ENCODE data around the gene CLECL1.
A peak's percentile ranks its signal among the peaks of the same experiment; 100 is the strongest.

The CLECL1 gene

GRCh38 chr12:9732921-9733461 lies at the start of gene CLECL1:
Gene CLECL1 (minus strand): TSS chr12:9733097.
- DNase-seq (ENCODE audit: low read depth in 1 of 2, low spot score in 1 of 2), result no peak

- DNase-seq (ENCODE audit: low read depth in 1 of 2, low spot score in 1 of 2), result no peak
Observed at GRCh38 chr12:9781360-9781759, 48.5 kb upstream of the CLECL1 start.

- no peak for DNase-seq (ENCODE audit: low read depth in 1 of 2, low spot score in 1 of 2)
Observed at GRCh38 chr12:9779209-9779608, 46.3 kb upstream of the CLECL1 start.

- no peak for DNase-seq (ENCODE audit: low read depth in 1 of 2, low spot score in 1 of 2)
Observed at GRCh38 chr12:9776781-9777180, 43.9 kb upstream of the CLECL1 start.

GRCh38 chr12:9773216-9773877 lies 40.5 kb upstream of the CLECL1 start:
- DNase-seq (ENCODE audit: low read depth in 1 of 2, low spot score in 1 of 2), result no peak

- no peak for DNase-seq (ENCODE audit: low read depth in 1 of 2, low spot score in 1 of 2)
Observed at GRCh38 chr12:9763025-9763424, 30.1 kb upstream of the CLECL1 start.

- no peak for DNase-seq (ENCODE audit: low read depth in 1 of 2, low spot score in 1 of 2)
Observed at GRCh38 chr12:9762369-9762768, 29.5 kb upstream of the CLECL1 start.

GRCh38 chr12:9761419-9761781 lies 28.5 kb upstream of the CLECL1 start:
- DNase-seq (ENCODE audit: low read depth in 1 of 2, low spot score in 1 of 2), result no peak

GRCh38 chr12:9760699-9761418 lies 28.0 kb upstream of the CLECL1 start, which contains the start of gene CD69:
Gene CD69 (minus strand): TSS chr12:9760901. CDS start chr12:9760820, 81 bp downstream.
- DNase-seq (ENCODE audit: low read depth in 1 of 2, low spot score in 1 of 2), result peak; percentile 47 to 63

- DNase-seq (ENCODE audit: low read depth in 1 of 2, low spot score in 1 of 2), result no peak
Observed at GRCh38 chr12:9760120-9760519, 27.2 kb upstream of the CLECL1 start.

- no peak for DNase-seq (ENCODE audit: low read depth in 1 of 2, low spot score in 1 of 2)
Observed at GRCh38 chr12:9759694-9760093, 26.8 kb upstream of the CLECL1 start.

GRCh38 chr12:9758119-9758518 lies 25.2 kb upstream of the CLECL1 start:
- no peak for DNase-seq (ENCODE audit: low read depth in 1 of 2, low spot score in 1 of 2)

GRCh38 chr12:9757433-9758025 lies 24.6 kb upstream of the CLECL1 start:
- no peak for DNase-seq (ENCODE audit: low read depth in 1 of 2, low spot score in 1 of 2)

- DNase-seq (ENCODE audit: low read depth in 1 of 2, low spot score in 1 of 2), result no peak
Observed at GRCh38 chr12:9756706-9757105, 23.8 kb upstream of the CLECL1 start.

GRCh38 chr12:9756170-9756569 lies 23.3 kb upstream of the CLECL1 start:
- DNase-seq (ENCODE audit: low read depth in 1 of 2, low spot score in 1 of 2), result no peak

GRCh38 chr12:9755567-9755966 lies 22.7 kb upstream of the CLECL1 start:
- DNase-seq (ENCODE audit: low read depth in 1 of 2, low spot score in 1 of 2), result no peak

- DNase-seq (ENCODE audit: low read depth in 1 of 2, low spot score in 1 of 2), result no peak
Observed at GRCh38 chr12:9755035-9755434, 22.1 kb upstream of the CLECL1 start.

- no peak for DNase-seq (ENCODE audit: low read depth in 1 of 2, low spot score in 1 of 2)
Observed at GRCh38 chr12:9754099-9754927, 21.4 kb upstream of the CLECL1 start.

GRCh38 chr12:9753498-9753897 lies 20.6 kb upstream of the CLECL1 start:
- DNase-seq (ENCODE audit: low read depth in 1 of 2, low spot score in 1 of 2), result no peak

- no peak for DNase-seq (ENCODE audit: low read depth in 1 of 2, low spot score in 1 of 2)
Observed at GRCh38 chr12:9753073-9753472, 20.2 kb upstream of the CLECL1 start.
